CD14-positive monocyte (primary cell): ENCODE data around the gene C4B. TPM values are rescaled to one million over a fixed set of nuclear protein-coding genes. Genes with fewer than 3 reads are reported as not detected.
"Not testable (repeated sequence)": the region's sequence is repeated elsewhere in the genome, so short reads cannot be mapped to it uniquely, and the experiment has no call there.

ENCODE experiments used
- DNase-seq, 3 donors: peaks; one replicate each; pipeline ENCODE4 v3.0.0-alpha.2; 2011 to 2022
- H2AFZ ChIP-seq: 2 replicates; pipeline ENCODE4 v1.6.0; 2012; ENCODE audit warnings: mild to moderate bottlenecking, low read depth, low read length, inconsistent platforms; ENCODE audit not compliant: insufficient read depth, poor library complexity, severe bottlenecking
- H3K27ac ChIP-seq, 2 donors: 1 replicate in 1 of 2; 2 replicates in 1 of 2; pipeline ENCODE4 v1.5.1; 2012 to 2013; ENCODE audit warnings: low read length in 2 of 2, control low read depth in 1 of 2, inconsistent platforms in 1 of 2, low read depth in 1 of 2, mild to moderate bottlenecking in 1 of 2
- H3K27me3 ChIP-seq, 2 donors: one replicate each; pipeline versions ENCODE4 v1.6.0 to v1.6.1; 2011 to 2013; ENCODE audit warnings: low read length in 2 of 2; ENCODE audit not compliant: control insufficient read depth in 2 of 2, insufficient read depth in 2 of 2
- H3K36me3 ChIP-seq, 2 donors: replicated peaks in 1 of 2; 1 replicate in 1 of 2; 2 replicates in 1 of 2; pipeline versions ENCODE4 v1.5.1 to v1.6.1; 2012 to 2013; ENCODE audit warnings: low read length in 2 of 2, control low read depth in 1 of 2, inconsistent platforms in 1 of 2, mild to moderate bottlenecking in 1 of 2; ENCODE audit not compliant: insufficient read depth in 2 of 2, control insufficient read depth in 1 of 2
- H3K4me1 ChIP-seq, 2 donors: 1 replicate in 1 of 2; 2 replicates in 1 of 2; pipeline versions ENCODE4 v1.5.1 to v1.6.1; 2012 to 2013; ENCODE audit warnings: low read length in 2 of 2, control low read depth in 1 of 2, inconsistent platforms in 1 of 2, mild to moderate bottlenecking in 1 of 2, moderate library complexity in 1 of 2; ENCODE audit not compliant: insufficient read depth in 2 of 2, control insufficient read depth in 1 of 2
- H3K4me2 ChIP-seq: replicated peaks from 2 replicates; pipeline ENCODE3; 2012; ENCODE audit warnings: low read length, moderate library complexity, mild to moderate bottlenecking; ENCODE audit not compliant: poor library complexity, severe bottlenecking; ENCODE audit errors: extremely low read depth
- H3K4me3 ChIP-seq, 3 experiments: fragments of 200-600 bp in 1 of 3; sonication (generic) in 1 of 3; replicated peaks in 1 of 3; 1 replicate in 2 of 3; 2 replicates in 1 of 3; pipeline ENCODE4 v1.5.1; 2011 to 2013; ENCODE audit warnings: low read length in 3 of 3, mild to moderate bottlenecking in 3 of 3, control low read depth in 2 of 3, low read depth in 2 of 3, inconsistent platforms in 1 of 3, moderate library complexity in 1 of 3
- H3K79me2 ChIP-seq: 2 replicates; pipeline ENCODE4 v1.6.0; 2012; ENCODE audit warnings: mild to moderate bottlenecking, control low read depth, inconsistent platforms, low read length, moderate library complexity; ENCODE audit not compliant: insufficient read depth
- H3K9ac ChIP-seq: 2 replicates; pipeline ENCODE4 v1.6.0; 2017; ENCODE audit warnings: low read length, mild to moderate bottlenecking; ENCODE audit not compliant: insufficient read depth, poor library complexity, severe bottlenecking
- H3K9me3 ChIP-seq, 2 donors: replicated peaks in 1 of 2; 1 replicate in 1 of 2; 2 replicates in 1 of 2; pipeline versions ENCODE4 v1.5.1 to v1.6.1; 2012 to 2013; ENCODE audit warnings: low read length in 2 of 2, control low read depth in 1 of 2; ENCODE audit not compliant: control insufficient read depth in 1 of 2, insufficient read depth in 1 of 2
- H4K20me1 ChIP-seq: 2 replicates; pipeline ENCODE4 v1.6.0; 2012; ENCODE audit warnings: mild to moderate bottlenecking, low read length, control low read depth, moderate library complexity; ENCODE audit not compliant: insufficient read depth
- H3K27ac Mint-ChIP-seq, 7 donors: one replicate each; pipeline ENCODE4 v1.8.0; 2020; ENCODE audit warnings: mild to moderate bottlenecking in 7 of 7, mixed read lengths in 7 of 7, moderate library complexity in 6 of 7, inconsistent platforms in 2 of 7
- H3K27me3 Mint-ChIP-seq, 3 donors: one replicate each; pipeline ENCODE4 v1.8.0; 2021 to 2022; ENCODE audit warnings: low read depth in 3 of 3, mild to moderate bottlenecking in 3 of 3, mixed read lengths in 3 of 3, moderate library complexity in 3 of 3, inconsistent platforms in 1 of 3
- H3K36me3 Mint-ChIP-seq, 2 donors: one replicate each; pipeline ENCODE4 v1.8.0; 2020; ENCODE audit warnings: mixed read lengths in 2 of 2, inconsistent platforms in 1 of 2, mild to moderate bottlenecking in 1 of 2
- H3K4me1 Mint-ChIP-seq: one replicate; pipeline ENCODE4 v1.8.0; 2020; ENCODE audit warnings: mild to moderate bottlenecking, mixed read lengths
- H3K4me3 Mint-ChIP-seq, 2 donors: one replicate each; pipeline ENCODE4 v1.8.0; 2020; ENCODE audit warnings: mild to moderate bottlenecking in 2 of 2, mixed read lengths in 2 of 2, moderate library complexity in 1 of 2
- H3K9me3 Mint-ChIP-seq, 7 donors: one replicate each; pipeline ENCODE4 v1.8.0; 2020 to 2022; ENCODE audit warnings: mixed read lengths in 7 of 7, mild to moderate bottlenecking in 6 of 7, moderate library complexity in 6 of 7, inconsistent platforms in 2 of 7
- WGBS: methylation state at CpG from one replicate; pipeline ENCODE4 v1.1.5; 2013; ENCODE audit warnings: missing lambda C conversion rate; ENCODE audit not compliant: insufficient coverage; 5-methylcytosine and 5-hydroxymethylcytosine counted together
- intact Hi-C, 2 donors: fragments of 100-400 bp; cut with micrococcal nuclease; formaldehyde crosslinking; loops; one replicate each; pipeline versions ENCODE4 v1.15.0 to v1.15.1; 2023
- polyA plus RNA-seq, 3 donors: library from polyadenylated mRNA; depleted of rRNA in 1 of 3; unstranded in 2 of 3; stranded (reverse) in 1 of 3; fragments of 300-500 nt in 2 of 3; fragments of >200 nt in 1 of 3; fragmentation: Illumina TruSeq in 2 of 3; gene quantifications; 1 replicate in 2 of 3; 2 replicates in 1 of 3; pipeline ENCODE4 v1.2.3, GENCODE V29; 2012 to 2021

Gene C4B
- polyA plus RNA-seq, 3 donors, result 0.18 to 11.6 TPM; not detected in 1

DNA sequence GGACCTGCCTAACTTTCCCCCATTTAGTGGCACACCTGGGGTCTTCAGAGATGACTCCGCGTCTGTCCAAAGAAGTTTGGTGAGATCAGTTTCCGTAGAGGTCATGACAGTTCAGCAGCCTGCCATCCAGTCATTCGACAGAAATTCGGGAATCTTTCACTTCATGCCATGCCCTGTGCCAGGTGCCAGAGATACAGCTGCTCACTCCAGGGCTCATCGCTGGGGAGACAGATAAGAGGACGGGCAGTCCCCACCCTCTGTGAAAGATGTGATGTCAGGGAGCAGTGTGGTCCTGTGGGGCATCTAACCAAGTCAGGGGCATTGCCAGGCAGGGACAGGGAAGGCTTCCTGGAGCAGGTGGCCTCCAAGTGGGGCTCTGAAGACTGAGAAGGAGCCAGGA is 11.3 kb upstream of the C4B start:
- H3K36me3 ChIP-seq, H3K27me3 Mint-ChIP-seq, H3K27me3 ChIP-seq, H3K4me1 Mint-ChIP-seq, H3K9me3 ChIP-seq, H3K9me3 Mint-ChIP-seq, intact Hi-C loops, H3K27ac ChIP-seq, H3K9ac ChIP-seq, DNase-seq, H2AFZ ChIP-seq, H3K4me3 Mint-ChIP-seq, H3K4me3 ChIP-seq, H3K4me1 ChIP-seq, H3K27ac Mint-ChIP-seq, H3K79me2 ChIP-seq, H4K20me1 ChIP-seq, H3K36me3 Mint-ChIP-seq, H3K4me2 ChIP-seq: not testable (repeated sequence)
- WGBS, result no CpG with 5 or more reads among the region's 7 CpGs

DNA sequence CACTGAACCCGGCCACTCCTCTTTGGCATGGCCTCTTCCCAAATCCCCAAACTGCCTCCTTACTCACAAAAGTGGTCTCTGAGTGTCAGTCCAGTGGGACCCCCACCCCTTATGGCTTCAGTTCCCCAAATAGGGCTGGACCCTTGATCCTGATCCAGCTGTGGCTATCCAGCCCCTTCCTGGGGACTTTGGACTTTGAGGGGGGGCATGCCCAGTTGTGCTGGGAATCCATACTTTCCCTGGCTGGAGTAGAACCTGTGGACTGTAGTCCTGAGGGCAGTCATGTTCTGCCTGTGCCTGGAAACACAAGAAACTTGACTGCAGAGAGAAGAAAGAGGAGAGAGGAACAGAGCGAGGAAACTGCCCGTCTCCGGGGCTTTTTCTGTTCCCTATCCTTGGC is 10.2 kb upstream of the C4B start:
- H3K27ac ChIP-seq, H3K9me3 ChIP-seq, H3K36me3 ChIP-seq, H3K4me2 ChIP-seq, intact Hi-C loops, H3K79me2 ChIP-seq, H3K36me3 Mint-ChIP-seq, H3K4me3 Mint-ChIP-seq, H3K9ac ChIP-seq, H3K4me1 ChIP-seq, H3K4me1 Mint-ChIP-seq, H3K9me3 Mint-ChIP-seq, H4K20me1 ChIP-seq, H2AFZ ChIP-seq, H3K4me3 ChIP-seq, H3K27ac Mint-ChIP-seq, H3K27me3 ChIP-seq, DNase-seq, H3K27me3 Mint-ChIP-seq: not testable (repeated sequence)
- no CpG with 5 or more reads among the region's 4 CpGs for WGBS

DNA sequence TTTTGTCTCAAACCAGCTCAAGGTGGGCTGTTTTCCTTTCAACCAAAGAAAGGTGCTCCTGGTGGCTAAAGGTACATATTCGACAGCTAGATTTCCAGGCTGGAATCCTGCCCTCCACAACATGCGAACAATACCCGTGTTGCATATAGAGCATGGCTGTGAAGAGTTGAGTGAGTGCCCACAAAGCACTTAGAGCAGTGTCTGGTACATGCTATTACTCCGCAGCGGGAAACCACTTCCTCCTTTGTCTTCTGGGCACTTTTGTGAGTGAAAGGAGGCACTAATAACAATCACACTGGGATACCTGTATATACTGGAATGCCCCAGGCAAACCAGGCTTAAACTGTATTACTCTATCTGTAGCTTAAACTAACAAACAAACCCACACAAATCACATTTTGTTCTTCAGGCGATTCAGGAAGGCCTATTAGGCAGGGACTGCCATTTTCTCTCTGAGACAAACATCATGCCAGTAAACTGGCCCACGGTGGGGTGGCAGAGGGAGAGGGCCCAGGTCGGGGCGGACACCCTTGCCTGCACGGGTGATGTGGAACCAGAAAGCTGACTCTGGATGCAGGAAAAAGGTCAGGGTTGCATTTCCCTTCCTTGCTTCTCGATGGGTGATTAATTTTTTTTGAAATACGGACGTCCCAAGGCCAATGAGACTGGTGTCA is 9.6 kb upstream of the C4B start:
- intact Hi-C loops, DNase-seq, H3K4me3 ChIP-seq, H3K9ac ChIP-seq, H4K20me1 ChIP-seq, H3K9me3 ChIP-seq, H3K4me1 Mint-ChIP-seq, H3K4me1 ChIP-seq, H3K27me3 ChIP-seq, H3K4me3 Mint-ChIP-seq, H3K27ac ChIP-seq, H3K79me2 ChIP-seq, H3K36me3 ChIP-seq, H3K27ac Mint-ChIP-seq, H3K27me3 Mint-ChIP-seq, H3K9me3 Mint-ChIP-seq, H3K4me2 ChIP-seq, H3K36me3 Mint-ChIP-seq, H2AFZ ChIP-seq: not testable (repeated sequence)
- 65% methylated on average over 5 of the region's 13 CpGs for WGBS

DNA sequence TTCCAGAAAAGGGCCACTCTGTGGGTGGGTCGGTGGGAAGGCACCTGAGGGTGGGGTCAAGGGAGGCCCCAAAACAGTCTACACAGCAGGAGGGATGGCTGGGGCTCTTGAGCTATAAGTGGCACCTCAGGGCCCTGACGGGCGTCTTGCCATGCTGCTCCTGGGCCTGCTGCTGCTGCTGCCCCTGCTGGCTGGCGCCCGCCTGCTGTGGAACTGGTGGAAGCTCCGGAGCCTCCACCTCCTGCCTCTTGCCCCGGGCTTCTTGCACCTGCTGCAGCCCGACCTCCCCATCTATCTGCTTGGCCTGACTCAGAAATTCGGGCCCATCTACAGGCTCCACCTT is 9.1 kb upstream of the C4B start:
- H3K9me3 Mint-ChIP-seq, H3K36me3 ChIP-seq, H3K4me1 Mint-ChIP-seq, H3K9ac ChIP-seq, H4K20me1 ChIP-seq, H3K4me1 ChIP-seq, H3K4me3 Mint-ChIP-seq, H3K27ac ChIP-seq, H3K36me3 Mint-ChIP-seq, H3K9me3 ChIP-seq, H2AFZ ChIP-seq, H3K27me3 ChIP-seq, DNase-seq, H3K27ac Mint-ChIP-seq, H3K4me2 ChIP-seq, H3K27me3 Mint-ChIP-seq, intact Hi-C loops, H3K79me2 ChIP-seq, H3K4me3 ChIP-seq: not testable (repeated sequence)
- 96% methylated on average over 4 of the region's 9 CpGs for whole genome bisulfite sequencing
